HS-27A (cell line): Measurements from ENCODE around the gene TMEM171.

Experiments used
- DNase-seq: peaks from one replicate; pipeline ENCODE4 v3.0.0-alpha.2; 2012; ENCODE audit warnings: low read depth, missing footprints

Gene TMEM171

GRCh38 chr5:73120222-73121118 lies at the start of gene TMEM171:
Gene TMEM171 (plus strand): TSS chr5:73120575. CDS start chr5:73123374, 2,799 bp downstream.
- DNase-seq, result no peak

- DNase-seq, result no peak
Observed at GRCh38 chr5:73081093-73081492, 39.3 kb upstream of the TMEM171 start.

- no peak for DNase-seq
Observed at GRCh38 chr5:73088026-73088425, 32.3 kb upstream of the TMEM171 start.

- DNase-seq, result peak; percentile 43
Observed at GRCh38 chr5:73093943-73094342, 26.4 kb upstream of the TMEM171 start.

GRCh38 chr5:73094415-73094814 lies 26.0 kb upstream of the TMEM171 start:
- DNase-seq, result no peak

- no peak for DNase-seq
Observed at GRCh38 chr5:73095564-73096238, 24.7 kb upstream of the TMEM171 start.

- DNase-seq, result no peak
Observed at GRCh38 chr5:73096239-73096575, 24.2 kb upstream of the TMEM171 start.

- no peak for DNase-seq
Observed at GRCh38 chr5:73097740-73098139, 22.6 kb upstream of the TMEM171 start.

- no peak for DNase-seq
Observed at GRCh38 chr5:73100109-73100508, 20.3 kb upstream of the TMEM171 start.

- no peak for DNase-seq
Observed at GRCh38 chr5:73103870-73104299, 16.5 kb upstream of the TMEM171 start.

- DNase-seq, result no peak
Observed at GRCh38 chr5:73104326-73104725, 16.0 kb upstream of the TMEM171 start.

- no peak for DNase-seq
Observed at GRCh38 chr5:73106335-73106734, 14.0 kb upstream of the TMEM171 start.

- no peak for DNase-seq
Observed at GRCh38 chr5:73110190-73110589, 10.2 kb upstream of the TMEM171 start.

GRCh38 chr5:73111536-73111935 lies 8.8 kb upstream of the TMEM171 start:
- no peak for DNase-seq

- no peak for DNase-seq
Observed at GRCh38 chr5:73112359-73112758, 8.0 kb upstream of the TMEM171 start.

- DNase-seq, result no peak
Observed at GRCh38 chr5:73114044-73114688, 6.2 kb upstream of the TMEM171 start.

- DNase-seq, result peak; percentile 24
Observed at GRCh38 chr5:73115399-73116051, 4.8 kb upstream of the TMEM171 start.

- DNase-seq, result no peak
Observed at GRCh38 chr5:73116506-73116905, 3.9 kb upstream of the TMEM171 start.

- DNase-seq, result no peak
Observed at GRCh38 chr5:73117088-73117740, 3.2 kb upstream of the TMEM171 start.

- no peak for DNase-seq
Observed at GRCh38 chr5:73118391-73118973, 1.9 kb upstream of the TMEM171 start.

GRCh38 chr5:73119451-73120157 lies 771 bp upstream of the TMEM171 start:
- DNase-seq, result no peak
